ENCODE measurements around the gene DISP2.

Gene DISP2

GRCh38 chr15:40327457-40327856 is 30.6 kb upstream of the DISP2 start:
- DNase-seq: peak; percentile 25

- no peak for DNase-seq
These were observed 29.8 kb upstream of the DISP2 start for GRCh38 chr15:40328176-40328575.

GRCh38 chr15:40328751-40329150 is 29.3 kb upstream of the DISP2 start:
- DNase-seq: no peak

GRCh38 chr15:40329804-40330203 is 28.2 kb upstream of the DISP2 start:
- DNase-seq: no peak

GRCh38 chr15:40330368-40330836 is 27.6 kb upstream of the DISP2 start:
- DNase-seq: no peak

GRCh38 chr15:40331026-40331425 is 27.0 kb upstream of the DISP2 start:
- DNase-seq: no peak

GRCh38 chr15:40331637-40332036 is 26.4 kb upstream of the DISP2 start:
- no peak for DNase-seq

GRCh38 chr15:40332113-40332781 is 25.8 kb upstream of the DISP2 start:
- no peak for DNase-seq

- DNase-seq: peak; percentile 49
These were observed 24.0 kb upstream of the DISP2 start for GRCh38 chr15:40333922-40334492.

GRCh38 chr15:40334541-40334940 is 23.5 kb upstream of the DISP2 start:
- DNase-seq: no peak

- DNase-seq: no peak
These were observed 22.9 kb upstream of the DISP2 start for GRCh38 chr15:40334941-40335795.

GRCh38 chr15:40335938-40336743 is 21.9 kb upstream of the DISP2 start:
- DNase-seq: no peak

- DNase-seq: no peak
These were observed 21.3 kb upstream of the DISP2 start for GRCh38 chr15:40336744-40337122.

GRCh38 chr15:40337597-40337996 is 20.4 kb upstream of the DISP2 start:
- no peak for DNase-seq

- DNase-seq: peak; percentile 85
These were observed 19.9 kb upstream of the DISP2 start for GRCh38 chr15:40338041-40338657.

- no peak for DNase-seq
These were observed 18.9 kb upstream of the DISP2 start for GRCh38 chr15:40338921-40339620.

- no peak for DNase-seq
These were observed 18.4 kb upstream of the DISP2 start for GRCh38 chr15:40339621-40339945.

- no peak for DNase-seq
These were observed 17.8 kb upstream of the DISP2 start for GRCh38 chr15:40340038-40340739.

- DNase-seq: peak; percentile 72
These were observed 17.1 kb upstream of the DISP2 start, which contains the start of gene CCDC9B for GRCh38 chr15:40340740-40341400. Gene CCDC9B (minus strand): TSS chr15:40340939. CDS start chr15:40340819, 120 bp downstream.

Measured in retina (tissue), 1 donor.